Trophoblast cell (in vitro differentiated cells and primary cell): ENCODE measurements around the gene SLIT1.

Source experiments
- DNase-seq, 2 donors: peaks; one replicate each; pipeline ENCODE4 v3.0.0-alpha.2; 2016
- H2AFZ ChIP-seq: 2 replicates; pipeline ENCODE4 v1.6.1; 2013; ENCODE audit warnings: low read length, moderate library complexity, mild to moderate bottlenecking; ENCODE audit not compliant: insufficient read depth, poor library complexity
- H2AK5ac ChIP-seq: 2 replicates; pipeline ENCODE4 v1.6.1; 2013; ENCODE audit warnings: mild to moderate bottlenecking, low read length
- H2BK120ac ChIP-seq: 2 replicates; pipeline ENCODE4 v1.6.1; 2013; ENCODE audit warnings: low read length, mild to moderate bottlenecking, moderate library complexity; ENCODE audit not compliant: insufficient read depth, poor library complexity
- H2BK12ac ChIP-seq: 2 replicates; pipeline ENCODE4 v1.6.1; 2013; ENCODE audit warnings: mild to moderate bottlenecking, low read length, moderate library complexity
- H2BK5ac ChIP-seq: 2 replicates; pipeline ENCODE4 v1.6.1; 2013; ENCODE audit warnings: low read length, low read depth, moderate library complexity, mild to moderate bottlenecking; ENCODE audit not compliant: poor library complexity
- H3K14ac ChIP-seq: 2 replicates; pipeline ENCODE4 v1.6.1; 2013; ENCODE audit warnings: mild to moderate bottlenecking, low read length
- H3K18ac ChIP-seq: 2 replicates; pipeline ENCODE4 v1.6.1; 2013; ENCODE audit warnings: mild to moderate bottlenecking, low read length
- H3K23ac ChIP-seq: 2 replicates; pipeline ENCODE4 v1.6.1; 2013; ENCODE audit warnings: low read length
- H3K27ac ChIP-seq: 2 replicates; pipeline ENCODE4 v1.5.1; 2013; ENCODE audit warnings: low read depth, mild to moderate bottlenecking, inconsistent platforms, low read length, moderate library complexity
- H3K27me3 ChIP-seq: 2 replicates; pipeline ENCODE4 v1.6.1; 2013; ENCODE audit warnings: inconsistent platforms, mild to moderate bottlenecking, low read length, moderate library complexity; ENCODE audit not compliant: insufficient read depth
- H3K36me3 ChIP-seq, 2 experiments: 1 replicate in 1 of 2; 2 replicates in 1 of 2; pipeline ENCODE4 v1.6.1; 2013; ENCODE audit warnings: low read length in 2 of 2, mild to moderate bottlenecking in 2 of 2, moderate library complexity in 1 of 2; ENCODE audit not compliant: insufficient read depth in 2 of 2, control insufficient read depth in 1 of 2
- H3K4ac ChIP-seq: 2 replicates; pipeline ENCODE4 v1.6.1; 2013; ENCODE audit warnings: low read depth, mild to moderate bottlenecking, low read length, moderate library complexity
- H3K4me1 ChIP-seq, 2 experiments: 1 replicate in 1 of 2; 2 replicates in 1 of 2; pipeline ENCODE4 v1.6.1; 2013; ENCODE audit warnings: low read length in 2 of 2, mild to moderate bottlenecking in 2 of 2, moderate library complexity in 1 of 2; ENCODE audit not compliant: insufficient read depth in 2 of 2, control insufficient read depth in 1 of 2
- H3K4me2 ChIP-seq: 2 replicates; pipeline ENCODE4 v1.6.1; 2013; ENCODE audit warnings: inconsistent platforms, mild to moderate bottlenecking, low read length, moderate library complexity
- H3K4me3 ChIP-seq: 2 replicates; pipeline ENCODE4 v1.5.1; 2013; ENCODE audit warnings: mild to moderate bottlenecking, low read depth, low read length, inconsistent platforms
- H3K79me1 ChIP-seq: one replicate; pipeline ENCODE4 v1.6.1; 2013; ENCODE audit warnings: low read length
- H3K79me2 ChIP-seq: 2 replicates; pipeline ENCODE4 v1.6.1; 2013; ENCODE audit warnings: low read length, mild to moderate bottlenecking; ENCODE audit not compliant: control insufficient read depth, insufficient read depth, poor library complexity
- H3K9ac ChIP-seq: 2 replicates; pipeline ENCODE4 v1.6.1; 2013; ENCODE audit warnings: mild to moderate bottlenecking, low read length
- H3K9me3 ChIP-seq: 2 replicates; pipeline ENCODE4 v1.6.1; 2013; ENCODE audit warnings: low read depth, mild to moderate bottlenecking, control low read depth, inconsistent platforms, low read length; ENCODE audit not compliant: insufficient read depth
- H4K12ac ChIP-seq: 2 replicates; pipeline ENCODE4 v1.6.1; 2013; ENCODE audit warnings: low read depth, mild to moderate bottlenecking, low read length, moderate library complexity
- H4K8ac ChIP-seq: 2 replicates; pipeline ENCODE4 v1.6.1; 2013; ENCODE audit warnings: low read depth, mild to moderate bottlenecking, low read length, moderate library complexity
- H4K91ac ChIP-seq: one replicate; pipeline ENCODE4 v1.6.1; 2013; ENCODE audit warnings: low read depth, mild to moderate bottlenecking, low read length, moderate library complexity
- WGBS: extraction: QIAGEN DNeasy Blood & Tissue Kit; methylation state at CpG from one replicate; pipeline ENCODE4 v1.1.7; 2013; ENCODE audit warnings: missing lambda C conversion rate; ENCODE audit not compliant: insufficient read length, insufficient coverage; ENCODE audit errors: extremely low coverage; 5-methylcytosine and 5-hydroxymethylcytosine counted together

Gene SLIT1

DNA sequence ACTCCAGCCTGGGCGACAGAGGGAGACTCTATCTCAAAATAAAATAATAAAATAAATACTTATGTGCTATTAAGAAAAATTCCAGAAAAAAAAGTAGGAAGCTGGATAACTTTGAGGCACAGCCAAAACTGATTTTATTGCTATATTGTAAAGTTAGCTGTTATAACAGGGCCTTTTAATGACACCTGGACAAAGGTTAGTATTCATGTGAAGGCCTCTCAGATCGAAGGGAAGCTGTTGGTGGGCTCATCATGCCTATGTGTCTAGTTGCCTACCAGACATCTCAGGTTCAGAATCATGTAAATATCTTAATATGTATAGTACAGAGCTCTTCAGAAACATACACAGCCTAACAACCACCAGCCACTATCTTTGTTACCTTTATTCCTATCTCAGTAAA lies 210.6 kb downstream of the SLIT1 start:
- Histone ChIP-seq H4K12ac (no peak overlapping the region), H3K4me1 (peaks cover 2 to 8% of the 10 kb centered on the region in 2 experiments), H3K27ac (no peak overlapping the region), H3K23ac (no peak overlapping the region), H3K79me1 (no peaks in the 10 kb centered on the region), H2BK5ac (no peak overlapping the region), H3K9ac (no peak overlapping the region), H3K36me3 (no peaks in the 10 kb centered on the region), H3K4me2 (no peak overlapping the region), H2AFZ (no peak overlapping the region), H4K91ac (no peak overlapping the region), H2BK12ac (no peak overlapping the region), H3K27me3 (no peaks in the 10 kb centered on the region), H3K9me3 (no peaks in the 10 kb centered on the region), H2AK5ac (no peak overlapping the region), H4K8ac (no peak overlapping the region), H3K79me2 (no peaks in the 10 kb centered on the region), H3K18ac (no peak overlapping the region), H3K4me3 (no peak overlapping the region), H2BK120ac (no peak overlapping the region), H3K4ac (no peak overlapping the region), H3K14ac (no peak overlapping the region)
- no CpG with 5 or more reads among the region's 2 CpGs for WGBS
- DNase-seq, result no peak

DNA sequence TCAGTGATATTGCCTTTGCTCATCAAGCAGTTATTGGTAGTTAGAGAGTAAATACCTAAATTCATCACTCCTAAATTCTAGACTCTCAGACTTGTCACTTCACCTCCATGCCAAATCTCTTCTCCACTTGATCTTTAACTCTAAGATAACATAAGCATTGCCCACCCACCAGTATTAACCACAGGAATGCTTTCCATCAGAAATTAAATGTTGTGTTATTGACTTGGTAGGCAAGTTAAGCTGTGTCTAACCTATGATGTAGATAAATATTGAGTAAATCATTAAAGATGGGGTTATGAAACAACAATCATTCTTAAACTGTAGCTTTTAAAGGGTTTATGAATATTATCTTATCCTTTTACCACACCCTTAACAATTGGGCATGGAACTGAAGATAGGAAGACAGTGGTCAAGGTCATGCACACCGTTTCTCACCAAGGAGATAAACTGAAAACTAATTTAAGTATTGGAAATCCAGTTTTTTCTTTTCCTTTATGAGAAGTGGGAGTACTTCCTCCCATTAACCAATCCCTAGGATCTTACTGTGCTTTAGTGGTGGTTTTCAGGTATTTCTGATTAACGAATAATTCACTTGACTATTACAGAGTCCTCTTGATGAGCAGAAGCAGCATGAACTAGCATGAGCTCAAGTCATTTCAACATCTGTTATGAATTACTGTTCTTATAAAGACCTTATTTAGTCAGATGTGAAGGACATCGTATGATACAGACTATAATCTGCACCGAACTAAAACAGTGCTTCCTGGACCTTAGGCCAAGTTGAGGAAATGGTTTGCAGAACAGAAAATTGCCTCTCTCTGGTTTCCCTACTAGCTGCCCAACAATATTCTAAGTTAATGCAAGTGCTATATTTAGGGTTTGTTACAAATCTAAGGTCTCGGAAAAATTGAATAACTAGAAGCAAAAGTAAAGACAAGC lies 211.7 kb downstream of the SLIT1 start:
- Histone ChIP-seq H3K27ac (no peak overlapping the region), H3K9ac (no peak overlapping the region), H3K4ac (no peak overlapping the region), H3K79me2 (no peaks in the 10 kb centered on the region), H4K12ac (no peak overlapping the region), H3K23ac (no peak overlapping the region), H3K4me1 (peaks cover 2 to 8% of the 10 kb centered on the region in 2 experiments), H3K9me3 (no peaks in the 10 kb centered on the region), H2BK12ac (no peak overlapping the region), H3K4me3 (no peak overlapping the region), H3K18ac (no peak overlapping the region), H2AK5ac (no peak overlapping the region), H3K14ac (no peak overlapping the region), H2AFZ (no peak overlapping the region), H3K36me3 (no peaks in the 10 kb centered on the region), H3K27me3 (no peaks in the 10 kb centered on the region), H2BK120ac (no peak overlapping the region), H3K4me2 (no peak overlapping the region), H2BK5ac (no peak overlapping the region), H3K79me1 (no peaks in the 10 kb centered on the region), H4K91ac (no peak overlapping the region), H4K8ac (no peak overlapping the region)
- WGBS, result no CpG with 5 or more reads among the region's 5 CpGs
- DNase-seq, result no peak

DNA sequence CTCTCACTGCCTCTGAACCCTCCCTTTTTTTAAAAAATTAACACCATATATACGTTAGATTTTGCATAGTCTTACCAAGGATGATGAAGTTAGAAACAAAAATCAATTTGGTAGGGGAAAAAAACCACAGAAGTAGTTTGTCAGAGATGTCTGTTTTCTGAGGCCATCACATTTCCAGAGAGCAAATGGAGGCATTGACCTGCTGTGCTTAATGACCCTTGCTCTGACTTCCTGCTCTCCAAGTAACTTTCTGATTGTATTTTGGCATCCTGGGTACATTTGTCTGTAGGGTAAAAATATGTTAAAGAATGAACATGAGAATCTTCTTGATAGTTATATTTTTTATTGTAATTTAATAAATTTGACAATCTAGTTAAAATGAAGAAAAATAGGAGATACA lies 213.5 kb downstream of the SLIT1 start:
- Histone ChIP-seq H4K91ac (no peak overlapping the region), H4K12ac (no peak overlapping the region), H3K9ac (no peak overlapping the region), H3K27me3 (no peaks in the 10 kb centered on the region), H3K4me2 (no peak overlapping the region), H3K79me2 (no peaks in the 10 kb centered on the region), H2AK5ac (no peak overlapping the region), H3K4ac (no peak overlapping the region), H3K18ac (no peak overlapping the region), H3K27ac (no peak overlapping the region), H2BK5ac (no peak overlapping the region), H3K79me1 (no peaks in the 10 kb centered on the region), H2AFZ (no peak overlapping the region), H3K9me3 (no peaks in the 10 kb centered on the region), H3K4me3 (no peak overlapping the region), H4K8ac (no peak overlapping the region), H2BK12ac (no peak overlapping the region), H3K23ac (no peak overlapping the region), H3K4me1 (peaks cover 0 to 6% of the 10 kb centered on the region in 2 experiments), H3K36me3 (no peaks in the 10 kb centered on the region), H2BK120ac (no peak overlapping the region), H3K14ac (no peak overlapping the region)
- 100% methylated on average over 1 of the region's 1 CpG for WGBS
- no peak for DNase-seq

DNA sequence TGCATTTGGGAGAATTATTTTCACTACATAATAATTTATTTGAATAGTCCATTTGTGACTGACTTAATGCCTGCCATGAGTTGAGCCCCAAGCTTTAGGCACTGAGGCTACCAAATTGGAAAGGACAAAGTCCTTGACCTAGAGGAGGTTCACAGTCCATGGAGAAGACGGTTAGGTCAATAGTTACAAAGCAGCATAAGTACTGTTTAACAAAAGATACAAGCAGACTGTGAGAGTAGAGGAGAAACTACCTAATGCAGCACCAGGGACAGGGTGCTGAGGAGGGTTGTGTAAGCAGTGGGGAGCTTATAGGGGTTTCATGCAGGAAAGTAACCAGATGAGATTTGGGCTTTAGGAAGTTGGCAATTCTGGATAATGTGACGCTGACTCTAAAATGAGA lies 214.4 kb downstream of the SLIT1 start:
- Histone ChIP-seq H3K4me3 (no peak overlapping the region), H3K36me3 (no peaks in the 10 kb centered on the region), H2BK5ac (no peak overlapping the region), H2BK120ac (no peak overlapping the region), H3K79me2 (no peaks in the 10 kb centered on the region), H2BK12ac (no peak overlapping the region), H3K27ac (no peak overlapping the region), H3K4me1 (peaks cover 0 to 5% of the 10 kb centered on the region in 2 experiments), H3K79me1 (peaks cover 1% of the 10 kb centered on the region), H3K9ac (no peak overlapping the region), H3K9me3 (no peaks in the 10 kb centered on the region), H3K14ac (no peak overlapping the region), H3K23ac (no peak overlapping the region), H4K8ac (no peak overlapping the region), H3K27me3 (no peaks in the 10 kb centered on the region), H4K91ac (no peak overlapping the region), H2AK5ac (no peak overlapping the region), H4K12ac (no peak overlapping the region), H2AFZ (no peak overlapping the region), H3K18ac (no peak overlapping the region), H3K4ac (no peak overlapping the region), H3K4me2 (no peak overlapping the region)
- DNase-seq, result no peak
- WGBS, result no CpG with 5 or more reads among the region's 2 CpGs
